Measurements from ENCODE around the gene ANO6.

DNA sequence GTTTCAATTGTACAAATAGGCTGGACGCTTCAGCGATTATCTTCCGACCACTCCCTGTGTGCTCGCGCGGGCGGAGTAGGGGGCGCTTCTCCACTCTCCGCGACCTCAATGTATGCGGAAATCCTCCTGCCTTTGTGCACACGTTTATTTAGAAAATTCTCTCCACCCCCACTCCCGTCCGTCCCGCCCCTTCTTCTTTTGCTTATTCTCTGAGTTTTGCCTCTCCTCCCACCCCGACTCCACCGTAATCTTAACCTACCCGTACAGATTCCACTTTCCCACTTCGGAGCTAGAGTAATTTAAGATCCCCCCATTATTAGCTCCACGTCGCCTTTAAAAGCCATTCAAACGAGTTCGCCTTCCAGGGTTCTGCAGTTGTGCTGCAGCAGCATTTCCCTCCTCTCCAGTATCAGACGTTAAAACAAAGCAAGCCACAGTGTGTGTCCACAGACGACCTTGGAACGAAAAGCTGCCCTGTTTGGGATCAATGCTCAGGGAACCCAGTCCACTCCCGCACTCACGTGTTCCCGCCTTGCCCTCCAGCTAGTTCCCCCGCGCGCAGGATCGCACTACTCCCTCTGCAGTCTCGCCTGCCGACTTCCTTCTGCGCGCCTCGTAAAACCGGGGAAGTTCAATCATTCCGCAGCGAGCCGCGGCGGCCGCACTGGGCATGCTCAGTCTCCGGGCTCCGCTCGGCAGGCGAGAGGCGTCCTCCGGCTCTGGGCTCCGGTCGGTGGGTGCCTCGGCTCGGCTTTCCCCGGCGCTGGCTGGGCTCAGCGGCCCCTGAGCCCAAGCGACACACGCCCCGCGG, at the start of gene ANO6:
- TF ChIP-seq ZNF274 (IDR thresholded peaks at IDR 0.05; ENCODE audit: low read depth, low read length) (no peak), YY1 (IDR thresholded peaks at IDR 0.05; ENCODE audit: insufficient read depth, insufficient read length) (no peak), SUZ12 (IDR thresholded peaks at IDR 0.05; ENCODE audit: extremely low read depth, insufficient read depth, insufficient read length) (no peak)
